GM12878 (cell line): Measurements from ENCODE around the gene FOXJ3. TPM values are rescaled to one million over a fixed set of nuclear protein-coding genes. Genes with fewer than 3 reads are reported as not detected.

Source experiments
- CHD2 ChIP-seq: IDR thresholded peaks from 2 replicates; pipeline ENCODE4 v1.6.1; 2011; ENCODE audit warnings: low read depth, low read length, improper control_type of control experiment, borderline replicate concordance
- HDAC2 ChIP-seq: fragments of 200-600 bp; sonication (generic); IDR thresholded peaks from 2 replicates; pipeline ENCODE4 v1.6.1; 2017
- SIN3A ChIP-seq: IDR thresholded peaks from 2 replicates; pipeline ENCODE4 v1.6.1; 2012; ENCODE audit warnings: low read depth, low read length, improper control_type of control experiment
- polyA plus RNA-seq, 11 experiments: library from polyadenylated mRNA; depleted of rRNA in 4 of 11; unstranded in 6 of 11; stranded (reverse) in 5 of 11; fragments of >200 nt; fragmentation: Nextera tagmentation in 4 of 11; fragmentation: Illumina TruSeq in 1 of 11; extraction: Ambion mirVana in 4 of 11; extraction: Trizol in 1 of 11; gene quantifications; 1 replicate in 1 of 11; 2 replicates in 10 of 11; pipeline versions ENCODE4 v1.2.1 to v1.2.3, GENCODE V29; 2011 to 2016; ENCODE audit warnings: inconsistent platforms in 2 of 11, missing spikeins in 2 of 11, low read depth in 1 of 11
- total RNA-seq, 4 experiments: library from RNA; depleted of rRNA in 3 of 4; stranded (reverse); fragments of >200 nt in 3 of 4; fragmentation: Illumina TruSeq in 1 of 4; extraction: Trizol in 1 of 4; gene quantifications; 2 replicates each; pipeline versions ENCODE4 v1.2.1 to v1.2.3, GENCODE V29; 2013 to 2021
- TF ChIP-seq, protein P1 (sequence below): IDR thresholded peaks from 2 replicates; pipeline ENCODE4 v1.6.1; 2012; ENCODE audit warnings: low read depth, low read length, improper control_type of control experiment
- TF ChIP-seq, protein P2 (sequence below): fragments of 450-650 bp; formaldehyde crosslinking; IDR thresholded peaks from 2 replicates; pipeline ENCODE4 v1.4.0; 2022; ENCODE audit warnings: mild to moderate bottlenecking, moderate library complexity
- TF ChIP-seq, protein P3 (sequence below): fragments of 450-650 bp; IDR thresholded peaks from 2 replicates; pipeline ENCODE4 v1.6.1; 2017; ENCODE audit warnings: low read depth, mild to moderate bottlenecking, moderate library complexity
- TF ChIP-seq, protein P4 (sequence below): fragments of 450-650 bp; IDR thresholded peaks from 2 replicates; pipeline ENCODE4 v1.6.1; 2016; ENCODE audit warnings: mild to moderate bottlenecking, moderate library complexity, borderline replicate concordance

FOXJ3 gene
- total and polyA plus RNA-seq, 10 of the 15 experiments (the other 5 are each of a cell fraction or from before 2014, with no cell fraction given) = 9.5 to 54.2 (median 24.7) TPM

DNA sequence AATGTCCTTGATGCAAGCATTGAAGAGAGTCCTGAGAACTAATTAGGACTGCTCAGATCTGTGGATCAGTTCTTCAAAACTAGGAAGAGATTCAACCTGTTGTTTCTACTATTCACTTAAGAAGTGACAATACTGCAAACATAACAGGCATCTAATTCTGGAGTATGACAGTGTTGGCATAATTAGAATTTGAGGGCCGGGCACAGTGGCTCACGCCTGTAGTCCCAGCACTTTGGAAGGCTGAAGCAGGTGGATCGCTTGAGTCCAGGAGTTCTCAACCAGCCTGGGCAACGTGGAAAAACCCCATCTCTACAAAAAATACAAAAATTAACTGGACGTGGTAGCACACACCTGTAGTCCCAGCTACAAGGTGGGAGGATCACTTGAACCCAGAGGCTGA, 8.0 kb upstream of the FOXJ3 start (continued):
- TF ChIP-seq, protein P1, sequence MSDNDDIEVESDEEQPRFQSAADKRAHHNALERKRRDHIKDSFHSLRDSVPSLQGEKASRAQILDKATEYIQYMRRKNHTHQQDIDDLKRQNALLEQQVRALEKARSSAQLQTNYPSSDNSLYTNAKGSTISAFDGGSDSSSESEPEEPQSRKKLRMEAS = no peak
- TF ChIP-seq, protein P2, sequence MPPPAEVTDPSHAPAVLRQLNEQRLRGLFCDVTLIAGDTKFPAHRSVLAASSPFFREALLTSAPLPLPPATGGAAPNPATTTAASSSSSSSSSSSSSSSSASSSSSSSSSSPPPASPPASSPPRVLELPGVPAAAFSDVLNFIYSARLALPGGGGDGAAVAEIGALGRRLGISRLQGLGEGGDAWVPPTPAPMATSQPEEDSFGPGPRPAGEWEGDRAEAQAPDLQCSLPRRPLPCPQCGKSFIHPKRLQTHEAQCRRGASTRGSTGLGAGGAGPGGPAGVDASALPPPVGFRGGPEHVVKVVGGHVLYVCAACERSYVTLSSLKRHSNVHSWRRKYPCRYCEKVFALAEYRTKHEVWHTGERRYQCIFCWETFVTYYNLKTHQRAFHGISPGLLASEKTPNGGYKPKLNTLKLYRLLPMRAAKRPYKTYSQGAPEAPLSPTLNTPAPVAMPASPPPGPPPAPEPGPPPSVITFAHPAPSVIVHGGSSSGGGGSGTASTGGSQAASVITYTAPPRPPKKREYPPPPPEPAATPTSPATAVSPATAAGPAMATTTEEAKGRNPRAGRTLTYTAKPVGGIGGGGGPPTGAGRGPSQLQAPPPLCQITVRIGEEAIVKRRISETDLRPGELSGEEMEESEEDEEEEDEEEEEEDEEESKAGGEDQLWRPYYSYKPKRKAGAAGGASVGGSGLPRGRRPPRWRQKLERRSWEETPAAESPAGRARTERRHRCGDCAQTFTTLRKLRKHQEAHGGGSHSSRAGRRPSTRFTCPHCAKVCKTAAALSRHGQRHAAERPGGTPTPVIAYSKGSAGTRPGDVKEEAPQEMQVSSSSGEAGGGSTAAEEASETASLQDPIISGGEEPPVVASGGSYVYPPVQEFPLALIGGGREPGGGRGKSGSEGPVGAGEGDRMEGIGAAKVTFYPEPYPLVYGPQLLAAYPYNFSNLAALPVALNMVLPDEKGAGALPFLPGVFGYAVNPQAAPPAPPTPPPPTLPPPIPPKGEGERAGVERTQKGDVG (CRISPR knock-in tag) = no peak
- TF ChIP-seq HDAC2 (no peak), SIN3A (no peak), CHD2 (no peak)
- TF ChIP-seq, protein P3, sequence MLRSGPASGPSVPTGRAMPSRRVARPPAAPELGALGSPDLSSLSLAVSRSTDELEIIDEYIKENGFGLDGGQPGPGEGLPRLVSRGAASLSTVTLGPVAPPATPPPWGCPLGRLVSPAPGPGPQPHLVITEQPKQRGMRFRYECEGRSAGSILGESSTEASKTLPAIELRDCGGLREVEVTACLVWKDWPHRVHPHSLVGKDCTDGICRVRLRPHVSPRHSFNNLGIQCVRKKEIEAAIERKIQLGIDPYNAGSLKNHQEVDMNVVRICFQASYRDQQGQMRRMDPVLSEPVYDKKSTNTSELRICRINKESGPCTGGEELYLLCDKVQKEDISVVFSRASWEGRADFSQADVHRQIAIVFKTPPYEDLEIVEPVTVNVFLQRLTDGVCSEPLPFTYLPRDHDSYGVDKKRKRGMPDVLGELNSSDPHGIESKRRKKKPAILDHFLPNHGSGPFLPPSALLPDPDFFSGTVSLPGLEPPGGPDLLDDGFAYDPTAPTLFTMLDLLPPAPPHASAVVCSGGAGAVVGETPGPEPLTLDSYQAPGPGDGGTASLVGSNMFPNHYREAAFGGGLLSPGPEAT = no peak
- TF ChIP-seq, protein P4, sequence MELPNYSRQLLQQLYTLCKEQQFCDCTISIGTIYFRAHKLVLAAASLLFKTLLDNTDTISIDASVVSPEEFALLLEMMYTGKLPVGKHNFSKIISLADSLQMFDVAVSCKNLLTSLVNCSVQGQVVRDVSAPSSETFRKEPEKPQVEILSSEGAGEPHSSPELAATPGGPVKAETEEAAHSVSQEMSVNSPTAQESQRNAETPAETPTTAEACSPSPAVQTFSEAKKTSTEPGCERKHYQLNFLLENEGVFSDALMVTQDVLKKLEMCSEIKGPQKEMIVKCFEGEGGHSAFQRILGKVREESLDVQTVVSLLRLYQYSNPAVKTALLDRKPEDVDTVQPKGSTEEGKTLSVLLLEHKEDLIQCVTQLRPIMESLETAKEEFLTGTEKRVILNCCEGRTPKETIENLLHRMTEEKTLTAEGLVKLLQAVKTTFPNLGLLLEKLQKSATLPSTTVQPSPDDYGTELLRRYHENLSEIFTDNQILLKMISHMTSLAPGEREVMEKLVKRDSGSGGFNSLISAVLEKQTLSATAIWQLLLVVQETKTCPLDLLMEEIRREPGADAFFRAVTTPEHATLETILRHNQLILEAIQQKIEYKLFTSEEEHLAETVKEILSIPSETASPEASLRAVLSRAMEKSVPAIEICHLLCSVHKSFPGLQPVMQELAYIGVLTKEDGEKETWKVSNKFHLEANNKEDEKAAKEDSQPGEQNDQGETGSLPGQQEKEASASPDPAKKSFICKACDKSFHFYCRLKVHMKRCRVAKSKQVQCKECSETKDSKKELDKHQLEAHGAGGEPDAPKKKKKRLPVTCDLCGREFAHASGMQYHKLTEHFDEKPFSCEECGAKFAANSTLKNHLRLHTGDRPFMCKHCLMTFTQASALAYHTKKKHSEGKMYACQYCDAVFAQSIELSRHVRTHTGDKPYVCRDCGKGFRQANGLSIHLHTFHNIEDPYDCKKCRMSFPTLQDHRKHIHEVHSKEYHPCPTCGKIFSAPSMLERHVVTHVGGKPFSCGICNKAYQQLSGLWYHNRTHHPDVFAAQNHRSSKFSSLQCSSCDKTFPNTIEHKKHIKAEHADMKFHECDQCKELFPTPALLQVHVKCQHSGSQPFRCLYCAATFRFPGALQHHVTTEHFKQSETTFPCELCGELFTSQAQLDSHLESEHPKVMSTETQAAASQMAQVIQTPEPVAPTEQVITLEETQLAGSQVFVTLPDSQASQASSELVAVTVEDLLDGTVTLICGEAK = no peak
- TF ChIP-seq, all 136 proteins: peak for 0
